ENCODE measurements around the gene SULT6B1.

DNA sequence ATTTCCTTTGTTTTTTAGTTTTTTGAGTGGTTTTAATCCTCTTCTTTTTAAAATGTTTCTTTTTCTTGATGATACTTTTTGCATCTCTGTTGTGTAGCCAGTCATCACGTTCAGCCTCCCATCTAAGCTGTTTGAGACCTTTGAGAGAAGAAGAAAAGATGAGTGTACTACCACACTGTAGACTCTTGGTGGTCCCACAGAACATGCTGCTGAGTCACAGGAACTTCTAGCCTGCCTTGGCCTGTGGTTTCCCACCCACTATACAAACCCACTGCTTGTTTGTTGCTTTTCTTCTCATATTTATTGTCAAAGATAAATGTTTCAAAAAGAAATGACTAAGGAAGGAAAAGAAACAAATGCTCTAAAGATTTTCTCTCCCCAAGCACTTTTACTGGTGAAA lies 13.3 kb upstream of the SULT6B1 start:
- TF ChIP-seq, protein P1, sequence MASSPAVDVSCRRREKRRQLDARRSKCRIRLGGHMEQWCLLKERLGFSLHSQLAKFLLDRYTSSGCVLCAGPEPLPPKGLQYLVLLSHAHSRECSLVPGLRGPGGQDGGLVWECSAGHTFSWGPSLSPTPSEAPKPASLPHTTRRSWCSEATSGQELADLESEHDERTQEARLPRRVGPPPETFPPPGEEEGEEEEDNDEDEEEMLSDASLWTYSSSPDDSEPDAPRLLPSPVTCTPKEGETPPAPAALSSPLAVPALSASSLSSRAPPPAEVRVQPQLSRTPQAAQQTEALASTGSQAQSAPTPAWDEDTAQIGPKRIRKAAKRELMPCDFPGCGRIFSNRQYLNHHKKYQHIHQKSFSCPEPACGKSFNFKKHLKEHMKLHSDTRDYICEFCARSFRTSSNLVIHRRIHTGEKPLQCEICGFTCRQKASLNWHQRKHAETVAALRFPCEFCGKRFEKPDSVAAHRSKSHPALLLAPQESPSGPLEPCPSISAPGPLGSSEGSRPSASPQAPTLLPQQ (tag by site-specific recombination; IDR thresholded peaks at IDR 0.05): no peak
- TF ChIP-seq, protein P2, sequence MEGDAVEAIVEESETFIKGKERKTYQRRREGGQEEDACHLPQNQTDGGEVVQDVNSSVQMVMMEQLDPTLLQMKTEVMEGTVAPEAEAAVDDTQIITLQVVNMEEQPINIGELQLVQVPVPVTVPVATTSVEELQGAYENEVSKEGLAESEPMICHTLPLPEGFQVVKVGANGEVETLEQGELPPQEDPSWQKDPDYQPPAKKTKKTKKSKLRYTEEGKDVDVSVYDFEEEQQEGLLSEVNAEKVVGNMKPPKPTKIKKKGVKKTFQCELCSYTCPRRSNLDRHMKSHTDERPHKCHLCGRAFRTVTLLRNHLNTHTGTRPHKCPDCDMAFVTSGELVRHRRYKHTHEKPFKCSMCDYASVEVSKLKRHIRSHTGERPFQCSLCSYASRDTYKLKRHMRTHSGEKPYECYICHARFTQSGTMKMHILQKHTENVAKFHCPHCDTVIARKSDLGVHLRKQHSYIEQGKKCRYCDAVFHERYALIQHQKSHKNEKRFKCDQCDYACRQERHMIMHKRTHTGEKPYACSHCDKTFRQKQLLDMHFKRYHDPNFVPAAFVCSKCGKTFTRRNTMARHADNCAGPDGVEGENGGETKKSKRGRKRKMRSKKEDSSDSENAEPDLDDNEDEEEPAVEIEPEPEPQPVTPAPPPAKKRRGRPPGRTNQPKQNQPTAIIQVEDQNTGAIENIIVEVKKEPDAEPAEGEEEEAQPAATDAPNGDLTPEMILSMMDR (tag by site-specific recombination; IDR thresholded peaks at IDR 0.05): no peak
- TF ChIP-seq ZNF776 (tag by site-specific recombination; IDR thresholded peaks at IDR 0.05; ENCODE audit: borderline replicate concordance) (no peak), ZBTB1 (tag by site-specific recombination; IDR thresholded peaks at IDR 0.05) (no peak)

All from HEK293 (cell line).